LNCaP clone FGC (cell line): ENCODE measurements around the gene NOP16.
A peak's percentile ranks its signal among the peaks of the same experiment; 100 is the strongest.

Experiments used
- DNase-seq: peaks from one replicate; pipeline ENCODE4 v3.0.0-alpha.2; 2011; ENCODE audit warnings: low read depth
- H3K4me3 ChIP-seq: 2 replicates; pipeline ENCODE4 v1.5.1; 2011; ENCODE audit warnings: mild to moderate bottlenecking, low read depth, low read length, control low read depth
- TF ChIP-seq, protein P1 (sequence below): IDR thresholded peaks from 2 replicates; pipeline ENCODE4 v1.5.1; 2012; ENCODE audit warnings: mild to moderate bottlenecking; ENCODE audit not compliant: control insufficient read depth, insufficient read depth; ENCODE audit errors: extremely low read depth

Gene NOP16

GRCh38 chr5:176415952-176416924, 27.8 kb upstream of the NOP16 start, which contains the start of gene CLTB:
CLTB (minus strand) TSS chr5:176416539; CDS start chr5:176416363, 176 bp downstream.
- peak; percentile 40 for DNase-seq
- TF ChIP-seq, protein P1, sequence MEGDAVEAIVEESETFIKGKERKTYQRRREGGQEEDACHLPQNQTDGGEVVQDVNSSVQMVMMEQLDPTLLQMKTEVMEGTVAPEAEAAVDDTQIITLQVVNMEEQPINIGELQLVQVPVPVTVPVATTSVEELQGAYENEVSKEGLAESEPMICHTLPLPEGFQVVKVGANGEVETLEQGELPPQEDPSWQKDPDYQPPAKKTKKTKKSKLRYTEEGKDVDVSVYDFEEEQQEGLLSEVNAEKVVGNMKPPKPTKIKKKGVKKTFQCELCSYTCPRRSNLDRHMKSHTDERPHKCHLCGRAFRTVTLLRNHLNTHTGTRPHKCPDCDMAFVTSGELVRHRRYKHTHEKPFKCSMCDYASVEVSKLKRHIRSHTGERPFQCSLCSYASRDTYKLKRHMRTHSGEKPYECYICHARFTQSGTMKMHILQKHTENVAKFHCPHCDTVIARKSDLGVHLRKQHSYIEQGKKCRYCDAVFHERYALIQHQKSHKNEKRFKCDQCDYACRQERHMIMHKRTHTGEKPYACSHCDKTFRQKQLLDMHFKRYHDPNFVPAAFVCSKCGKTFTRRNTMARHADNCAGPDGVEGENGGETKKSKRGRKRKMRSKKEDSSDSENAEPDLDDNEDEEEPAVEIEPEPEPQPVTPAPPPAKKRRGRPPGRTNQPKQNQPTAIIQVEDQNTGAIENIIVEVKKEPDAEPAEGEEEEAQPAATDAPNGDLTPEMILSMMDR = peak; percentile 98
- peak within 1 kb of the TSS; percentile 85 for H3K4me3 ChIP-seq

GRCh38 chr5:176415240-176415951, 27.0 kb upstream of the NOP16 start:
- TF ChIP-seq, protein P1 = no peak
- no peak for DNase-seq
- H3K4me3 ChIP-seq = peak overlapping the region; percentile 85

- DNase-seq = no peak
- H3K4me3 ChIP-seq = no peak overlapping the region
- TF ChIP-seq, protein P1 = no peak
Measured at GRCh38 chr5:176414704-176415103, 26.3 kb upstream of the NOP16 start.

DNA sequence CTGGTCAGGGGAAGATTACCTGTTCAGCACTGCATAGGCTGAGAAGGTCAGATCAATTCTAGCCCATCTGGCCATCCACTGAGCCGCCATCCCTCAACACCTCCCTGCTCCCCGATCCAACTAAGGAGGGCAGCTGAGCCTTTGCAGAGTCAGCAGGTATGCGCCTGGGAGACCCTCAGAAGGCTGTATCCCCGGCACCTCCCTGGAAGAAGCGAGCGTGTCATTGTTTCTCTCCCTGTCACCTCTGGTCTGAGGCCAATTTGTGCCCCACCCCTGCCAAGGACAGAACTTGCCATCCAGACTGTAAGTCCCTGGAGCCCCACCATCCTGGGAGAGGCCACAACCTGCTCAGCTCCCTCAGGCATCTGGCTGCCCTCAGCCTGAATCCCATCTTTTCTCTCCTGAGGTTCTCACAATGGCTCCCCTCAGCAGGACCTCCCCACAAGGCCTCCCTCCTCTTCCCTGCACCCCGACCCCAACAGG, 25.4 kb upstream of the NOP16 start:
- H3K4me3 ChIP-seq = no peak overlapping the region
- TF ChIP-seq, protein P1 = no peak
- no peak for DNase-seq

GRCh38 chr5:176413255-176413565, 24.8 kb upstream of the NOP16 start:
- no peak for DNase-seq
- no peak overlapping the region for H3K4me3 ChIP-seq
- TF ChIP-seq, protein P1 = no peak

GRCh38 chr5:176412517-176413254, 24.3 kb upstream of the NOP16 start:
- DNase-seq = no peak
- TF ChIP-seq, protein P1 = no peak
- H3K4me3 ChIP-seq = no peak overlapping the region
